ENCODE data around the gene LRBA. TPM values are rescaled to one million over a fixed set of nuclear protein-coding genes. Genes with fewer than 3 reads are reported as not detected.

The LRBA gene
- total and polyA plus RNA-seq, 9 of the 15 experiments (the other 6 are each of a cell fraction or from before 2014, with no cell fraction given), result 24.2 to 88.7 (median 59.7) TPM

- no peak for TF ChIP-seq ATF6 (CRISPR knock-in tag; IDR thresholded peaks at IDR 0.05)
- no peak for TF ChIP-seq SREBF2 (CRISPR knock-in tag; IDR thresholded peaks at IDR 0.05)
- TF ChIP-seq, protein P1, sequence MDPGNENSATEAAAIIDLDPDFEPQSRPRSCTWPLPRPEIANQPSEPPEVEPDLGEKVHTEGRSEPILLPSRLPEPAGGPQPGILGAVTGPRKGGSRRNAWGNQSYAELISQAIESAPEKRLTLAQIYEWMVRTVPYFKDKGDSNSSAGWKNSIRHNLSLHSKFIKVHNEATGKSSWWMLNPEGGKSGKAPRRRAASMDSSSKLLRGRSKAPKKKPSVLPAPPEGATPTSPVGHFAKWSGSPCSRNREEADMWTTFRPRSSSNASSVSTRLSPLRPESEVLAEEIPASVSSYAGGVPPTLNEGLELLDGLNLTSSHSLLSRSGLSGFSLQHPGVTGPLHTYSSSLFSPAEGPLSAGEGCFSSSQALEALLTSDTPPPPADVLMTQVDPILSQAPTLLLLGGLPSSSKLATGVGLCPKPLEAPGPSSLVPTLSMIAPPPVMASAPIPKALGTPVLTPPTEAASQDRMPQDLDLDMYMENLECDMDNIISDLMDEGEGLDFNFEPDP (CRISPR knock-in tag; IDR thresholded peaks at IDR 0.05), result no peak
- TF ChIP-seq RBBP5 (IDR thresholded peaks at IDR 0.05; ENCODE audit: borderline replicate concordance, insufficient read depth, low read length, poor library complexity, severe bottlenecking), result no peak
- TF ChIP-seq ARNT (IDR thresholded peaks at IDR 0.05), result no peak
- TF ChIP-seq CREB1 (IDR thresholded peaks at IDR 0.05), result no peak
- TF ChIP-seq CREB1 (CRISPR knock-in tag; IDR thresholded peaks at IDR 0.05), result no peak
- peak; percentile 27; the same call in 1 of the 2 replicates for TF ChIP-seq MAFK (IDR thresholded peaks at IDR 0.05; ENCODE audit: low read length)
- no peak for TF ChIP-seq L3MBTL2 (IDR thresholded peaks at IDR 0.05)
- TF ChIP-seq, protein P2, sequence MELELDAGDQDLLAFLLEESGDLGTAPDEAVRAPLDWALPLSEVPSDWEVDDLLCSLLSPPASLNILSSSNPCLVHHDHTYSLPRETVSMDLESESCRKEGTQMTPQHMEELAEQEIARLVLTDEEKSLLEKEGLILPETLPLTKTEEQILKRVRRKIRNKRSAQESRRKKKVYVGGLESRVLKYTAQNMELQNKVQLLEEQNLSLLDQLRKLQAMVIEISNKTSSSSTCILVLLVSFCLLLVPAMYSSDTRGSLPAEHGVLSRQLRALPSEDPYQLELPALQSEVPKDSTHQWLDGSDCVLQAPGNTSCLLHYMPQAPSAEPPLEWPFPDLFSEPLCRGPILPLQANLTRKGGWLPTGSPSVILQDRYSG (tag; conservative IDR thresholded peaks at IDR 0.05; ENCODE audit: low read depth), result no peak
- no peak for TF ChIP-seq SNRNP70 (optimal IDR thresholded peaks at IDR 0.05; ENCODE audit: low read depth, low read length)
- TF ChIP-seq ZNF707 (CRISPR knock-in tag; conservative IDR thresholded peaks at IDR 0.05), result no peak
- 0 out of 2 replicates have a peak, but pooled peaks have one; percentile 31 for TF ChIP-seq MAFF (IDR thresholded peaks at IDR 0.05; ENCODE audit: low read length)
- TF ChIP-seq RCOR1 (IDR thresholded peaks at IDR 0.05; ENCODE audit: borderline replicate concordance in 1 of 2, low read depth in 2 of 2, low read length in 2 of 2), result no peak
- TF ChIP-seq ZNF584 (CRISPR knock-in tag; IDR thresholded peaks at IDR 0.05; ENCODE audit: low read depth), result no peak
- TF ChIP-seq SETDB1 (IDR thresholded peaks at IDR 0.05; ENCODE audit: low read length), result no peak
- TF ChIP-seq HMG20B (CRISPR knock-in tag; IDR thresholded peaks at IDR 0.05), result no peak
- TF ChIP-seq ZNF785 (CRISPR knock-in tag; IDR thresholded peaks at IDR 0.05), result no peak
- peak; percentile 76 for TF ChIP-seq C11orf30 (IDR thresholded peaks at IDR 0.05; ENCODE audit: low read depth)
- no peak for TF ChIP-seq HEY1 (CRISPR knock-in tag; IDR thresholded peaks at IDR 0.05; ENCODE audit: borderline replicate concordance)
Measured at GRCh38 chr4:150418757-150419410, 596.2 kb downstream of the LRBA start (continued).

Data from K562 (cell line).